HEK293T (cell line): ENCODE data around the gene HNRNPU.

Experiments used
- ARNT ChIP-seq: fragments of 450-650 bp; IDR thresholded peaks from 2 replicates; pipeline ENCODE4 v1.6.1; 2017; ENCODE audit warnings: mild to moderate bottlenecking
- BHLHE40 ChIP-seq: fragments of 450-650 bp; IDR thresholded peaks from 2 replicates; pipeline ENCODE4 v1.6.1; 2016; ENCODE audit warnings: mild to moderate bottlenecking, moderate library complexity, borderline replicate concordance
- CTBP1 ChIP-seq: fragments of 450-650 bp; IDR thresholded peaks from 2 replicates; pipeline ENCODE4 v1.6.1; 2016; ENCODE audit warnings: borderline replicate concordance
- FOXA1 ChIP-seq: fragments of 450-650 bp; IDR thresholded peaks from 2 replicates; pipeline ENCODE4 v1.6.1; 2016; ENCODE audit warnings: mild to moderate bottlenecking
- FOXK2 ChIP-seq: fragments of 450-650 bp; IDR thresholded peaks from 2 replicates; pipeline ENCODE4 v1.6.1; 2016; ENCODE audit warnings: mild to moderate bottlenecking
- FOXM1 ChIP-seq: fragments of 450-650 bp; IDR thresholded peaks from 2 replicates; pipeline ENCODE4 v1.6.1; 2017; ENCODE audit warnings: mild to moderate bottlenecking, borderline replicate concordance
- HDGF ChIP-seq: fragments of 450-650 bp; IDR thresholded peaks from 2 replicates; pipeline ENCODE4 v1.6.1; 2017; ENCODE audit warnings: antibody characterized with exemption, borderline replicate concordance
- L3MBTL2 ChIP-seq: fragments of 450-650 bp; conservative IDR thresholded peaks from 2 replicates; pipeline ENCODE4 v1.6.1; 2016; ENCODE audit warnings: mild to moderate bottlenecking
- NFRKB ChIP-seq: fragments of 450-650 bp; IDR thresholded peaks from 2 replicates; pipeline ENCODE4 v1.6.1; 2016; ENCODE audit warnings: mild to moderate bottlenecking, moderate library complexity
- SP1 ChIP-seq: fragments of 450-650 bp; IDR thresholded peaks from 2 replicates; pipeline ENCODE4 v1.6.1; 2017
- SUZ12 ChIP-seq: fragments of 450-650 bp; IDR thresholded peaks from 2 replicates; pipeline ENCODE4 v1.6.1; 2016; ENCODE audit warnings: mild to moderate bottlenecking
- TARDBP ChIP-seq: fragments of 450-650 bp; IDR thresholded peaks from 2 replicates; pipeline ENCODE4 v1.6.1; 2016
- TF ChIP-seq, protein P1 (sequence below): fragments of 450-650 bp; IDR thresholded peaks from 2 replicates; pipeline ENCODE4 v1.6.1; 2016

DNA sequence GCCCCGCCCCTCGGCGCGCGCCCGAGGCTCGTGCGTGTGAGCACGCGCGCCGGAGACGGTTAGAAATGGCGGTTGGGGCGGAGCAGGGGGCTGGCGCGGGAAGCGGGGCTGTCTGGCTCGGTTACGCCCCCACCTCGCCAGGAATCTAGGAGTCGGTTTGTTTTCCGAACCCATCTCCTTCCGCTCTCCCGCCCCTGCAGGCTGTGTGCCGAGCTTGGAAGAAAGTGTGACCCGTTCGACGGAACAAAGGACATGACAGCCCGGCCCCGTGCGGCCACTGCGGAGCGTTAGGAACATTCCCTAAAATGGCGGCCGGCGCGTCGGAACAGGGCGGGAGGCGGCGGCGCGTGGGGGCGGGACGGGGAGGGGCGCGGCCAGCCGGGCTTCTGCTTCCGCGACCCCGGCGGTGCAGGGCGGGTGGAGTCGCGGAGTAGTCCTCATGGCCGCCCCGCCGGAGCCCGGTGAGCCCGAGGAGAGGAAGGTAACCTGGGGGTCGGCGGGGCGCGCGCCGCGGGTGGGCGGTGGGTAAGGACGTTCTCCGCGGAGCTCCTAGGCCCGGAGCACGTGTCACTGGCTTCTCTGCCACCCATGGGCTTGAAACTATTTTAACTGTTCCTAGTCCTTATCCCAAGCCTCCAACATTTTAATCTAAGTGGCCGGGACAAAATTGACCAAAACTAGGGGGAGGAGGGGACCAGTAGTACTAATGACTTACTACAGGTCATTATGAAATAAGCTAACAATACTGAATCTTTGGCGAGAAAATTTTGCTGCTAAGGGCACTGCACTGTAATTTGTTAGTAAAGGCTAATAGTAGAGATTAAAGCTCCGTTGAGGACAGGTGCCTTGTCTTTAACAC is 28.8 kb downstream of the HNRNPU start, which contains the start of gene COX20:
- no peak for TF ChIP-seq SP1
- no peak for TF ChIP-seq TARDBP
- no peak; the same call in 1 of the 2 replicates for TF ChIP-seq ARNT
- peak; percentile 38 for TF ChIP-seq NFRKB
- no peak for TF ChIP-seq BHLHE40
- peak; percentile 84; the same call in 1 of the 2 replicates for TF ChIP-seq FOXM1
- TF ChIP-seq SUZ12, result no peak
- TF ChIP-seq, protein P1, sequence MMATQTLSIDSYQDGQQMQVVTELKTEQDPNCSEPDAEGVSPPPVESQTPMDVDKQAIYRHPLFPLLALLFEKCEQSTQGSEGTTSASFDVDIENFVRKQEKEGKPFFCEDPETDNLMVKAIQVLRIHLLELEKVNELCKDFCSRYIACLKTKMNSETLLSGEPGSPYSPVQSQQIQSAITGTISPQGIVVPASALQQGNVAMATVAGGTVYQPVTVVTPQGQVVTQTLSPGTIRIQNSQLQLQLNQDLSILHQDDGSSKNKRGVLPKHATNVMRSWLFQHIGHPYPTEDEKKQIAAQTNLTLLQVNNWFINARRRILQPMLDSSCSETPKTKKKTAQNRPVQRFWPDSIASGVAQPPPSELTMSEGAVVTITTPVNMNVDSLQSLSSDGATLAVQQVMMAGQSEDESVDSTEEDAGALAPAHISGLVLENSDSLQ, result no peak
- TF ChIP-seq FOXK2, result no peak
- no peak for TF ChIP-seq FOXA1
- TF ChIP-seq L3MBTL2, result no peak
- no peak for TF ChIP-seq CTBP1
- no peak for TF ChIP-seq HDGF
